ENCODE results near the gene ZSCAN26.

- TF ChIP-seq, protein P1, sequence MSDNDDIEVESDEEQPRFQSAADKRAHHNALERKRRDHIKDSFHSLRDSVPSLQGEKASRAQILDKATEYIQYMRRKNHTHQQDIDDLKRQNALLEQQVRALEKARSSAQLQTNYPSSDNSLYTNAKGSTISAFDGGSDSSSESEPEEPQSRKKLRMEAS (IDR thresholded peaks at IDR 0.05; ENCODE audit: low read depth), result no peak
- TF ChIP-seq CTCF (IDR thresholded peaks at IDR 0.05), result no peak
Measured at GRCh38 chr6:28217890-28218289, 49.1 kb upstream of the ZSCAN26 start.
